SK-N-SH (cell line): ENCODE measurements around the gene CLDN15. TPM values are rescaled to one million over a fixed set of nuclear protein-coding genes. Genes with fewer than 3 reads are reported as not detected.

Experiments
- CTCF ChIA-PET: fragments of 300-600, 350-600 bp; formaldehyde crosslinking; extraction: SDS; loops from one replicate; lab custom pipeline; 2021; lab: Yijun Ruan, JAX
- POLR2A ChIA-PET: fragments of 350-600 bp; sonication (Branson Sonifier 250); formaldehyde crosslinking; extraction: SDS; loops from one replicate; lab custom pipeline; 2020; ENCODE audit warnings: antibody characterized with exemption, inconsistent platforms; lab: Yijun Ruan, JAX
- DNase-seq: peaks from one replicate; pipeline ENCODE4 v3.0.0; 2012
- H2AFZ ChIP-seq: fragments of 200-600 bp; sonication (generic); 2 replicates; pipeline ENCODE4 v1.8.1; 2016; ENCODE audit warnings: antibody characterized with exemption, mild to moderate bottlenecking, low read depth
- H3F3A ChIP-seq: fragments of 200-600 bp; sonication (generic); replicated peaks from 2 replicates; pipeline ENCODE3; 2016; ENCODE audit warnings: antibody characterized with exemption, mild to moderate bottlenecking; ENCODE audit not compliant: insufficient read depth
- H3K27ac ChIP-seq, 2 experiments: fragments of 200-500 bp in 1 of 2; fragments of 200-600 bp in 1 of 2; sonication (Bioruptor generic) in 1 of 2; sonication (generic), shearing (Covaris generic) in 1 of 2; 2 replicates each; pipeline versions ENCODE4 v1.5.1 to v1.6.1; 2014 to 2016; ENCODE audit warnings: low read depth in 2 of 2, inconsistent platforms in 1 of 2, low read length in 1 of 2, mild to moderate bottlenecking in 1 of 2, mixed read lengths in 1 of 2
- H3K27me3 ChIP-seq: fragments of 200-600 bp; sonication (generic), shearing (Covaris generic); 2 replicates; pipeline ENCODE4 v1.6.1; 2016; ENCODE audit warnings: mixed run types; ENCODE audit not compliant: insufficient read depth
- H3K36me3 ChIP-seq, 2 experiments: fragments of 200-500 bp in 1 of 2; fragments of 200-600 bp in 1 of 2; sonication (Bioruptor generic) in 1 of 2; sonication (generic) in 1 of 2; replicated peaks in 1 of 2; 2 replicates each; pipeline versions ENCODE3 to v1.5.1; 2014 to 2016; ENCODE audit warnings: low read length in 1 of 2, mild to moderate bottlenecking in 1 of 2; ENCODE audit not compliant: insufficient read depth in 2 of 2, control insufficient read depth in 1 of 2
- H3K4me1 ChIP-seq, 2 experiments: fragments of 200-500 bp in 1 of 2; fragments of 200-600 bp in 1 of 2; sonication (Bioruptor generic) in 1 of 2; sonication (generic), shearing (Covaris generic) in 1 of 2; 2 replicates each; pipeline versions ENCODE4 v1.5.1 to v1.6.1; 2014 to 2016; ENCODE audit warnings: low read depth in 1 of 2, low read length in 1 of 2, mixed run types in 1 of 2; ENCODE audit not compliant: insufficient read depth in 2 of 2, control insufficient read depth in 1 of 2
- H3K4me2 ChIP-seq: fragments of 200-600 bp; sonication (generic), shearing (Covaris generic); 2 replicates; pipeline ENCODE4 v1.6.1; 2017; ENCODE audit warnings: mixed run types
- H3K4me3 ChIP-seq, 2 experiments: fragments of 200-500 bp in 1 of 2; fragments of 200-600 bp in 1 of 2; sonication (Bioruptor generic) in 1 of 2; sonication (generic), shearing (Covaris generic) in 1 of 2; 2 replicates each; pipeline versions ENCODE4 v1.5.1 to v1.8.1; 2014 to 2016; ENCODE audit warnings: low read depth in 2 of 2, inconsistent platforms in 1 of 2, low read length in 1 of 2, mild to moderate bottlenecking in 1 of 2, mixed read lengths in 1 of 2, moderate library complexity in 1 of 2
- H3K79me2 ChIP-seq: fragments of 200-600 bp; sonication (generic); 2 replicates; pipeline ENCODE4 v1.8.1; 2017; ENCODE audit warnings: mild to moderate bottlenecking; ENCODE audit not compliant: insufficient read depth
- H3K9ac ChIP-seq: fragments of 200-600 bp; sonication (generic); 2 replicates; pipeline ENCODE4 v1.6.1; 2017; ENCODE audit warnings: mixed run types
- H3K9me2 ChIP-seq: fragments of 200-600 bp; sonication (generic); 2 replicates; pipeline ENCODE4 v1.6.1; 2017; ENCODE audit warnings: mixed run types
- H3K9me3 ChIP-seq: fragments of 200-600 bp; sonication (generic); 2 replicates; pipeline ENCODE4 v1.6.1; 2017; ENCODE audit warnings: mixed run types, mild to moderate bottlenecking, moderate library complexity
- H4K20me1 ChIP-seq: fragments of 200-600 bp; sonication (generic); 2 replicates; pipeline ENCODE4 v1.6.1; 2017; ENCODE audit warnings: mild to moderate bottlenecking, mixed run types; ENCODE audit not compliant: insufficient read depth
- ELF1 ChIP-seq: IDR thresholded peaks from 2 replicates; pipeline ENCODE4 v1.4.0; 2012
- EZH2phosphoT487 ChIP-seq: fragments of 200-600 bp; sonication (generic); IDR thresholded peaks from 2 replicates; pipeline ENCODE4 v1.6.1; 2017; ENCODE audit warnings: low read depth, mixed run types, mild to moderate bottlenecking, antibody characterized with exemption, moderate library complexity, borderline replicate concordance
- FOSL2 ChIP-seq: IDR thresholded peaks from 2 replicates; pipeline ENCODE4 v1.4.0; 2012; ENCODE audit warnings: low read depth, mild to moderate bottlenecking, moderate library complexity, borderline replicate concordance
- FOXJ3 ChIP-seq: sonication (generic); formaldehyde crosslinking; IDR thresholded peaks from 2 replicates; pipeline ENCODE4 v1.5.1; 2020; ENCODE audit warnings: mild to moderate bottlenecking, missing genetic modification reagents
- GABPA ChIP-seq: IDR thresholded peaks from 2 replicates; pipeline ENCODE4 v1.4.0; 2012; ENCODE audit warnings: low read depth, mild to moderate bottlenecking
- IRF3 ChIP-seq: fragments of 150-350 bp; IDR thresholded peaks from 2 replicates; pipeline ENCODE4 v1.6.1; 2016; ENCODE audit warnings: mild to moderate bottlenecking, low read depth, low read length
- JUND ChIP-seq: IDR thresholded peaks from 2 replicates; pipeline ENCODE4 v1.4.0; 2012
- MAX ChIP-seq: IDR thresholded peaks from 2 replicates; pipeline ENCODE4 v1.4.0; 2012; ENCODE audit warnings: low read depth
- MXI1 ChIP-seq: IDR thresholded peaks from 2 replicates; pipeline ENCODE4 v1.6.1; 2012; ENCODE audit warnings: mild to moderate bottlenecking, low read depth, low read length, improper control_type of control experiment
- NFIC ChIP-seq: IDR thresholded peaks from 2 replicates; pipeline ENCODE4 v1.4.0; 2012; ENCODE audit warnings: borderline replicate concordance
- NRF1 ChIP-seq: IDR thresholded peaks from 2 replicates; pipeline ENCODE4 v1.6.1; 2012; ENCODE audit warnings: low read depth, mild to moderate bottlenecking, low read length
- RAD21 ChIP-seq: IDR thresholded peaks from 2 replicates; pipeline ENCODE4 v1.6.1; 2012; ENCODE audit warnings: mild to moderate bottlenecking, low read length
- REST ChIP-seq: IDR thresholded peaks from 2 replicates; pipeline ENCODE4 v1.6.1; 2012; ENCODE audit warnings: mild to moderate bottlenecking, low read depth, low read length, moderate library complexity
- RFX5 ChIP-seq: IDR thresholded peaks from 2 replicates; pipeline ENCODE4 v1.6.1; 2012; ENCODE audit warnings: mild to moderate bottlenecking, improper control_type of control experiment, low read length
- RXRA ChIP-seq: IDR thresholded peaks from 2 replicates; pipeline ENCODE4 v1.4.0; 2012; ENCODE audit warnings: low read depth, mild to moderate bottlenecking, borderline replicate concordance
- SIN3A ChIP-seq: IDR thresholded peaks from 2 replicates; pipeline ENCODE4 v1.6.1; 2012; ENCODE audit warnings: low read depth, mild to moderate bottlenecking, low read length, moderate library complexity, borderline replicate concordance
- SMC3 ChIP-seq: IDR thresholded peaks from 2 replicates; pipeline ENCODE4 v1.6.1; 2012; ENCODE audit warnings: low read depth, low read length, improper control_type of control experiment
- TCF12 ChIP-seq: IDR thresholded peaks from 2 replicates; pipeline ENCODE4 v1.4.0; 2012
- USF1 ChIP-seq: IDR thresholded peaks from 2 replicates; pipeline ENCODE4 v1.4.0; 2012; ENCODE audit warnings: low read depth, borderline replicate concordance
- USF2 ChIP-seq: fragments of 150-350 bp; IDR thresholded peaks from 2 replicates; pipeline ENCODE4 v1.6.1; 2017; ENCODE audit warnings: antibody characterized with exemption, low read length, low read depth, borderline replicate concordance
- WGBS: methylation state at CpG from one replicate; pipeline ENCODE4 v1.1.6; 2017; ENCODE audit warnings: low lambda C conversion rate; 5-methylcytosine and 5-hydroxymethylcytosine counted together
- polyA plus RNA-seq, 3 experiments: library from polyadenylated mRNA; depleted of rRNA; stranded (reverse); fragments of >200 nt; gene quantifications; 2 replicates each; pipeline ENCODE4 v1.2.3, GENCODE V29; 2012

The CLDN15 gene
- polyA plus RNA-seq, 1 of the 3 experiments (the other 2 are of a cell fraction), result 24.0 TPM

GRCh38 chr7:101271021-101271420, 33.4 kb upstream of the CLDN15 start:
- H3K4me2 ChIP-seq, result no peak overlapping the region
- H3K36me3 ChIP-seq, result no peaks in the 10 kb centered on the region
- no peaks in the 10 kb centered on the region for H3K9me3 ChIP-seq
- peaks cover 8% of the 10 kb centered on the region for H3K27me3 ChIP-seq
- no peak overlapping the region for H3K9ac ChIP-seq
- H3K27ac ChIP-seq, result no peak overlapping the region
- no peak for DNase-seq
- no peaks in the 10 kb centered on the region for H3K9me2 ChIP-seq
- H3K4me3 ChIP-seq, result no peak overlapping the region
- CTCF ChIA-PET, result interaction anchor here (0.8 to 3.5 kb wide), 3 partner anchors 12 to 27 kb away, joined by 3 to 13 read pairs (median 3); no protein-coding TSS in a partner anchor
- TF ChIP-seq RAD21 (no peak), SMC3 (no peak), JUND (no peak), EZH2phosphoT487 (no peak), NFIC (no peak), FOXJ3 (CRISPR knock-in tag) (no peak), ELF1 (no peak), IRF3 (no peak)
- no peak overlapping the region for H2AFZ ChIP-seq
- POLR2A ChIA-PET, result no interaction called here
- H3F3A ChIP-seq, result no peaks in the 10 kb centered on the region
- H3K4me1 ChIP-seq, result no peaks in the 10 kb centered on the region
- 86% methylated on average over 5 of the region's 5 CpGs for WGBS
- no peaks in the 10 kb centered on the region for H4K20me1 ChIP-seq
- no peaks in the 10 kb centered on the region for H3K79me2 ChIP-seq

GRCh38 chr7:101269664-101270063, 32.1 kb upstream of the CLDN15 start:
- CTCF ChIA-PET, result interaction anchor here (1.6 to 3.5 kb wide), 3 partner anchors 15 to 35 kb away, joined by 3 to 13 read pairs (median 4); no protein-coding TSS in a partner anchor

More at GRCh38 chr7:101269664-101270063, 32.1 kb upstream of the CLDN15 start:
- WGBS, result 79% methylated on average over 21 of the region's 21 CpGs
- Histone ChIP-seq H3K9ac (no peak overlapping the region), H2AFZ (no peak overlapping the region), H3K36me3 (no peaks in the 10 kb centered on the region), H3K79me2 (no peaks in the 10 kb centered on the region), H3F3A (no peaks in the 10 kb centered on the region), H3K4me3 (no peak overlapping the region), H3K27me3 (no peaks in the 10 kb centered on the region; the same call in 1 of the 2 replicates), H3K4me1 (no peaks in the 10 kb centered on the region), H3K9me3 (no peaks in the 10 kb centered on the region), H3K4me2 (no peak overlapping the region), H3K9me2 (no peaks in the 10 kb centered on the region), H3K27ac (no peak overlapping the region), H4K20me1 (no peaks in the 10 kb centered on the region)
- POLR2A ChIA-PET, result no interaction called here
- no peak for DNase-seq
- TF ChIP-seq SMC3 (no peak), SIN3A (no peak), REST (no peak), MAX (no peak), ELF1 (no peak), USF1 (no peak), RFX5 (no peak), RXRA (no peak), FOSL2 (no peak), GABPA (no peak), TCF12 (no peak), MXI1 (no peak), NRF1 (no peak), USF2 (no peak)
- TF ChIP-seq, all 33 proteins: peak for 0
